Heart left ventricle (tissue), 16 donors: ENCODE data around the gene PGP. TPM values are rescaled to one million over a fixed set of nuclear protein-coding genes. Genes with fewer than 3 reads are reported as not detected.

Experiments
- ATAC-seq, 4 donors: fragments of 200-7000 bp; cut with Tn5 transposase; one replicate each; pipeline ENCODE4 v1.9.1; 2020 to 2022; ENCODE audit warnings: moderate library complexity in 4 of 4, mild to moderate bottlenecking in 3 of 4, moderate number of reproducible peaks in 1 of 4
- DNase-seq, 5 donors: peaks; one replicate each; pipeline ENCODE4 v3.0.0-alpha.2; 2020
- H3K27ac ChIP-seq, 12 donors: fragments of 200-600 bp; sonication (generic) in 4 of 12; one replicate each; pipeline versions ENCODE4 v1.5.0 to v1.8.0; 2016 to 2022; ENCODE audit warnings: mild to moderate bottlenecking in 2 of 12
- H3K27me3 ChIP-seq, 9 donors: fragments of 200-600 bp; sonication (generic) in 2 of 9; one replicate each; pipeline versions ENCODE4 v1.5.1 to v1.8.0; 2016 to 2022; ENCODE audit warnings: mild to moderate bottlenecking in 3 of 9
- H3K36me3 ChIP-seq, 9 donors: fragments of 200-600 bp; sonication (generic) in 2 of 9; one replicate each; pipeline versions ENCODE4 v1.5.0 to v1.8.0; 2018 to 2022; ENCODE audit warnings: mild to moderate bottlenecking in 2 of 9
- H3K4me1 ChIP-seq, 12 donors: fragments of 200-600 bp; sonication (generic) in 4 of 12; one replicate each; pipeline versions ENCODE4 v1.5.0 to v1.8.0; 2016 to 2022; ENCODE audit warnings: mild to moderate bottlenecking in 3 of 12
- H3K4me3 ChIP-seq, 12 donors: fragments of 200-600 bp; sonication (generic) in 4 of 12; one replicate each; pipeline versions ENCODE4 v1.5.0 to v1.8.0; 2017 to 2022; ENCODE audit warnings: mild to moderate bottlenecking in 9 of 12, moderate library complexity in 4 of 12
- H3K9me3 ChIP-seq, 12 donors: fragments of 200-600 bp; sonication (generic) in 4 of 12; one replicate each; pipeline versions ENCODE4 v1.5.0 to v1.8.0; 2016 to 2022; ENCODE audit warnings: mild to moderate bottlenecking in 1 of 12
- CTCF ChIP-seq, 12 donors: fragments of 200-600 bp; sonication (generic) in 4 of 12; IDR thresholded peaks; one replicate each; pipeline versions ENCODE4 v1.5.0 to v1.8.0; 2018 to 2022; ENCODE audit warnings: antibody characterized with exemption in 12 of 12, mild to moderate bottlenecking in 5 of 12
- POLR2A ChIP-seq, 2 donors: fragments of 450-650 bp; IDR thresholded peaks; one replicate each; pipeline ENCODE4 v1.6.1; 2017; ENCODE audit warnings: antibody characterized with exemption in 2 of 2, mild to moderate bottlenecking in 2 of 2, moderate library complexity in 2 of 2
- WGBS, 4 donors: extraction: QIAGEN DNeasy Blood & Tissue Kit in 2 of 4; methylation state at CpG; one replicate each; pipeline versions ENCODE4 v1.1.5 to v1.1.7; 2013 to 2018; 5-methylcytosine and 5-hydroxymethylcytosine counted together
- intact Hi-C, 10 donors: fragments of 100-400 bp; cut with DNase I; formaldehyde crosslinking; loops; one replicate each; pipeline versions ENCODE4 v1.11.1 to v1.14.2; 2022
- polyA plus RNA-seq, 2 donors: library from polyadenylated mRNA; stranded (reverse); fragments of 200-250 nt; gene quantifications; one replicate each; pipeline ENCODE4 v1.2.3, GENCODE V29; 2013
- total RNA-seq, 9 donors: library from RNA; depleted of rRNA in 2 of 9; stranded (reverse); fragments of >200 nt in 2 of 9; fragmentation: NEBNext Ultra II Directional in 3 of 9; extraction: Animal tissue kit (Norgen Biotek cat#: 25700) in 3 of 9; gene quantifications; one replicate each; pipeline versions ENCODE4 v1.1.0 to v1.2.4, GENCODE V29; 2016 to 2023
- donor health status: ischemic (EF 13 %, LVEDD 7.1; RV severe dilation, severe dysfunction).
- donor health status: healthy with polysubstance abuse.
- donor health status: DM: no; HTN: yes; CAD: no.
- donor health status: DM: no; HTN: no; CAD: no.
- donor health status: ischemic (EF 25% LVEDD 6.9; RV normal size, moderate dysfunction).
- donor health status: ischemic (EF 25% LVEDD 5.7; RV mildly dilated, moderate dysfunction).
- donor health status: healthy.
- donor health status: DM: yes; HTN: yes; CAD: no.
- donor health status: ischemic (EF 35%, LVEDD 5.7; RV mildly dilated, moderate dysfunction).
- donor health status: nonischemic (EF 11% LVEDD 7.7; RV severe dilation, severe dysfunction).
- donor health status: DM: yes; HTN: yes; CAD: no.
- donor health status: PGD.
- donor health status: ischemic (EF 29% LVEDD 5.4; RV normal size, mild dysfunction).
- donor health status: nonischemic (EF 23%, LVEDD 6.1; RV moderate dilation, normal function).

Gene PGP
- total and polyA plus RNA-seq, 11 donors: 19.6 to 44.0 (median 31.7) TPM

- intact Hi-C loops: no loop called here
- Histone ChIP-seq H3K36me3 (peaks cover 7 to 80% (median 73%) of the 10 kb centered on the region in 9 donors), H3K9me3 (no peaks in the 10 kb centered on the region), H3K4me3 (no peak overlapping the region), H3K4me1 (peaks cover 0 to 18% (median 14%) of the 10 kb centered on the region in 12 donors), H3K27ac (no peak overlapping the region), H3K27me3 (peaks cover 0 to 17% (median 6%) of the 10 kb centered on the region in 9 donors)
- DNase-seq (peak in 1 of 5 donors; percentile 21), ATAC-seq (no peak)
- TF ChIP-seq CTCF (IDR thresholded peaks at IDR 0.05) (no peak), POLR2A (IDR thresholded peaks at IDR 0.05) (no peak)
- WGBS, 4 donors: 90 to 92% (median 91%) methylated on average over 23 to 41 of the region's 41 CpGs
Observed at GRCh38 chr16:2232094-2232990, 17.7 kb upstream of the PGP start.

GRCh38 chr16:2231016-2231931 lies 16.6 kb upstream of the PGP start:
- 87 to 90% (median 89%) methylated on average over 26 to 29 of the region's 29 CpGs for WGBS, 4 donors
- H3K27ac ChIP-seq: no peak overlapping the region
- intact Hi-C loops: no loop called here
- no peak for TF ChIP-seq CTCF (IDR thresholded peaks at IDR 0.05)
- no peak for TF ChIP-seq POLR2A (IDR thresholded peaks at IDR 0.05)
- no peaks in the 10 kb centered on the region for H3K9me3 ChIP-seq
- H3K4me3 ChIP-seq: no peak overlapping the region
- peaks cover 0 to 6% (median 0%) of the 10 kb centered on the region in 9 donors for H3K27me3 ChIP-seq
- peaks cover 0 to 14% (median 4%) of the 10 kb centered on the region in 12 donors for H3K4me1 ChIP-seq
- ATAC-seq: no peak
- H3K36me3 ChIP-seq: peaks cover 7 to 90% (median 78%) of the 10 kb centered on the region in 9 donors
- peak in 1 of 5 donors; percentile 24 for DNase-seq

- Histone ChIP-seq H3K27ac (no peak overlapping the region), H3K27me3 (no peaks in the 10 kb centered on the region), H3K9me3 (no peaks in the 10 kb centered on the region), H3K4me1 (peaks cover 0 to 16% (median 3%) of the 10 kb centered on the region in 12 donors), H3K36me3 (peaks cover 7 to 87% (median 72%) of the 10 kb centered on the region in 9 donors), H3K4me3 (no peak overlapping the region)
- DNase-seq (no peak), ATAC-seq (no peak)
- TF ChIP-seq CTCF (IDR thresholded peaks at IDR 0.05): no peak
- no peak for TF ChIP-seq POLR2A (IDR thresholded peaks at IDR 0.05)
- intact Hi-C loops: no loop called here
- 86 to 93% (median 91%) methylated on average over 5 to 13 of the region's 13 CpGs for WGBS, 4 donors
Observed at GRCh38 chr16:2230376-2230775, 15.7 kb upstream of the PGP start.
